HG03521 (cell line): ENCODE measurements around the gene KLHDC8A.

Experiments used
- ATAC-seq: cut with Tn5 transposase; IDR thresholded peaks from one replicate; pipeline ENCODE4 v1.9.1; 2021; ENCODE audit warnings: mild to moderate bottlenecking, moderate library complexity; ENCODE audit not compliant: unreplicated experiment

The KLHDC8A gene

DNA sequence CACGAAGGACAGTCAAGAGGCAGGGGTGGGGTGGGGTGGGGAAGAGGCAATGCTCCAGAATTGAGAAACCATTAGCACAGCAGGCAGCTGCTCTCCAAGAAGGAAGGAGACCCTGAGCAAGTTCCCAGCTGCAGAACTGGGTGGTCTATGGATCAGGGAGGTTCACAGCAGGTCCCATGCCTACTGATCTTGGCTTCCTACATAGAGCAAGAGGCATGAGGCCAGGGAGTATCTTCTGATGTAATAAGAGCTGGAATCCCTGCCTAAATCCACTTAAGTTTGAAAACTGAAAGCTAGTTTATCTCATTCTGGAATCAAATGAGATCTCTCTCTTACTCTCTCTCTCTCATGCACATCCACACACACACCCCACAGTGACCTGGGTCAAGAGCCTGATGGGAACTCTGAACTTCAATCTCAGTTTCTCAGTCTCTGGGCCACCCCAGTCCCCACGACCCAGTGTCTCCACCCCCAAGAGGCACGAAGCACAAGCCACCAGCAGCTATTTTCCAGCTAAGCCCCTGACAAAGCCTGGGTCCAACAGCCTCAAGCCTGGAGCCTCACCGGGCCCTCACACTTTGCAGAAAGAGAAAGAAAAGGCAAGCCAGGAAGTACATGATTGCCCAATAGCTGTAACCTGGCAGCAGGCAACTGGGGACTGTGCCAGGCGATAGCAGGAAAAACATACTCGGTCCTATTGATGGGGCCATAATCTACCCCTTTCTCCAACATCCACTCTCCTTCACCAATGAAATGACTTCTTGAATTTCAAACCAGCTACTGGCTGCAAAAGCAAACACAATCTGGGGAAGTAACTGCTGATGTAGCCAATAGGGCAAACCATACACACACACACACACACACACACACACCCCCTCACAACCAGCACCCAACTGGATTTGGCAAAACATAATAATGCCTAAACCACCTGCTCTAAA is 37.4 kb downstream of the KLHDC8A start:
- ATAC-seq, result no peak

DNA sequence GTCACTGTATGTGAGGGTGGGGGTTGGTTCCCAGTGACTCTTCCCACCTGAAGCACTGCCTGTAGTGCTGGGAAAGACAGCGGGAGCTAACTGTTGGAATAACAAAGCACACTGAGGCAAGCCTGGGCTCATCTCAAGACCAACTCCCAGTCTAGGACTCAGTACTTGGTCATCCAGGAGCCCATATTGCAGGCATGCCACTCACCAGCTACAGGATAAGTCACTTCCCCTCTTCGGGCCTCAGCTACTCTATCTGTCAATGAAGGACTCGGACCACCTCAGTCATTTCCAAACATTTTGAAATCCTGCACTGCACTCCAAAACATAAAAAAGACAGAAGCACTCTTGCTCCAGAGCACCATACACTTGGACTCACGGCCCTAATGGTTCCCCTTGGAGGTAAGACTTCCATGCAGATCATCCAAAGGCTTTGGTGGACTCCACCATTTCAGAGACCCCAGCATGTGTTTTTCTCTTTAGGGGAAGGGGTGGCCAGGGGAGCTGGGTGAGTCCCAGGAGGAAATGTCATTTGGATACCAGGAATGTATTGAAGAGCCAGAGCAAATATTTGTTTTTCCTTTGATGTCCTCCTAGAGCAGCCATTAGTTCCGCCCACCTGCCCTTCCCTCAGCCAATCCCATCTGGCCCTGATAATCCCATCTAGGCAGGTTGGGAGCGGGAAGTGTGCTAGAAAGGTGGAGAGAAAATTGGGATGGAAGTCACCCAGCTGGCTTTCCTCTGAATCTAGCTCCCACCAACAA is 38.3 kb downstream of the KLHDC8A start:
- no peak for ATAC-seq

DNA sequence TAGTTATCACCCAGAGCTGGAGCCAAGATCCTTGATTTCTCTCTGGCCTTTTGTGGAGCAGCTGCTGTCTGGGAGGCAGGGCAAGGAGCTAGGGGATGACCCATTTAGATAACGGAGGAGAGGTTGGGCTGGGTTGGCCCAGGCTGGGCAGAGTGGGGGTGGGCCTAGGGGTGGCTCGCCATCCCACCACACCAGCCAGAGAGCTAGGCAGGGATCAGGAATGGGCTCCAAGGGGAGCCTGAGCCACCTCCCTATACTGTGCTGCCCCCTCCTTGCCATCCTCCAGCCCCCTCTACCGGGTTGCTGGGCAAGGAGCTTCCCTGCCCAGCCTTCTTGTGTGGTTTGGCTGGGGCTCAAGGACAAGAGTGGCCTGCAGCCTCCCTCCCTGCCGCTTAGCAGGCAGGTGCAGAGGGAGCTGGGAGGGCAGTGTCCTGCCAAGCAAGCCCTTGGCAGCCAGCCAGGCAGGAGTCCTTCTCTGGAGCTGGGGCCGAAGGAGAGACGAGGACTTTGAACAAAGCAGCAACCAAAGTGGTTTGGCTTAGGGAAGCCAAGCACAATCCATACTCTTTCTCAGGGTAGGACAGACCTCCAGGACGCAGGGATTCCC is 39.3 kb downstream of the KLHDC8A start:
- ATAC-seq, result no peak

DNA sequence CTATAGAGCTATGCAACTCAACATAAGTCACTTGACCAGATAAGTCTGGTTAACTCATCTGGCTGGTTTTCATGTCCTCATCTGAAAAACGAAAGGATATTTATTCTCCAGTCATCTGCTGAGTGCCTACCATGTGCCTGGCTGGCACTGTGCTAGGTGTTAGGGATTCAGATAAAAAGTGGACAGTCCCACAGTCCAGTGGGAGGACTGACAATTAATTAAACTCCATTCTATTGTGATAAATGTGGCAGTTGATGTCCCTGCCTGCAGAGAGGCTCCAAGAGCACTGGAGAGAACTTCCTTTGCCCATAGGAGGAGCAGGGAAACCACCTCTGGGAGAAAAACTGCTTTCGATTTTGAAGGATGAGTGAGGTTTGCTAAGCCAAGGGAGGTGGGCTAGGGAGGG is 40.6 kb downstream of the KLHDC8A start:
- ATAC-seq, result no peak

DNA sequence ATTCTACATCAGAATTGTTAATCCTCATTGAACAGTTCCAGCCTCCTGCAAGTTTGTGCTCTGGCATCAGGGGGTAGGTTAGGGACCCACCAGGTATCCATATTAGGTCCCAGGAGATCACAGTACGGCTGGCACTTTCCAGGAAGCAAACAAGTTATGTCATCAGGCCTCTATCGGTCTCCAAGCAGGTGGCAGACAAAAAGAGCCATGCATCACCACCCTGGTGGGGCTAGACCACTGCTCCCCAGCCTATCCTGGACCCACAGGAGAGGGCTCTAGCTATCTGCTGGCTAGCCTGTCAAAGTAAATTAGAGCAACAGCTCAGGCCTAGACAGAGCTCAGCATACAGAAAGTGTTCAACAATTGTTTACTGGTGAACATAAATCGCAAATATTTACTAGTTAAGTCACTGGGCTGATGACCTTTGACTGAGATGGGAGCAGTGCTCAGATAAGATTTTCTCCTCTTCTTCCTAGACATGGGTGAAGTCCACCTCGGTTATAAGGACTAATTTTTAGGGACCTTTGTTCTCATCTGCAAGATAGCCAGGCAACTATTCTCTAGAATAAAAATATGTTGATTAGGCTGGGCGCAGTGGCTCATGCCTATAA is 41.6 kb downstream of the KLHDC8A start:
- ATAC-seq, result no peak

DNA sequence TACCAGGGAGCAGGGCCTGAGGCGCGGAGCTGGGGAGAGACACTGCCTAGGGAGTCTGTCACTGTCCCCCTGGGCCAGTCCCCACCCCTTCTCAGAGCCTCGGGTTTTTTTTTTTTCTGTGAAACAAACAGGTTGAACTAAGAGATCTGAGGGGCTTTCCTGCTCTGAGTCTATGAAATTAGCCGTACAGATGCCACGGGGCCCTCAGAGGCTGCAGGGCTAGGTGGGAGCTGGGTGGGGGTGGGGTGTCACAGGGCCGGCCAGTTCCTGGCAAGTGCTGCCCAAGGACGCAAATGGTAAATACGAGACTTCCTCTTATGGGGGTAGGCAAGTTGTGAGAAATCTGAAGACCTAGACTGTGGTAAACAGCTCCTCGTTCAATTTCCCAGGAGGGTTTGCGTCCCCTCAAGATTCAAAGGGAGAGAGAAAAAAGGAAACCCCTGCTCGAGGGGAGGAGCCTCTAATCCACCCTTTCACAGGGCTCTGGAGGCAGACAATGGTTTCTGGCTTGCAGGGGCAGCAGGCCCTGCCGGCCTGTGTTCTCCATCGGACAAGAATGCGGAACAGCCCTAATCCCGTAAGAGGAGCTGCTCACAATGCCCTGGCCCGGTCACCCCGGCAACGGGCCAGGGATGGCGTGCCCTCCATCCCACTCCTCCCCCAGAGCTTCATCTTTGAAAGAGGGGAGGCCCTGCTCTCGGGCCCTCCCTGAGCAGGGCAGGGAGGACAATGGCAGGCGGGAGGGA is 43.0 kb downstream of the KLHDC8A start:
- ATAC-seq, result peak; percentile 36

DNA sequence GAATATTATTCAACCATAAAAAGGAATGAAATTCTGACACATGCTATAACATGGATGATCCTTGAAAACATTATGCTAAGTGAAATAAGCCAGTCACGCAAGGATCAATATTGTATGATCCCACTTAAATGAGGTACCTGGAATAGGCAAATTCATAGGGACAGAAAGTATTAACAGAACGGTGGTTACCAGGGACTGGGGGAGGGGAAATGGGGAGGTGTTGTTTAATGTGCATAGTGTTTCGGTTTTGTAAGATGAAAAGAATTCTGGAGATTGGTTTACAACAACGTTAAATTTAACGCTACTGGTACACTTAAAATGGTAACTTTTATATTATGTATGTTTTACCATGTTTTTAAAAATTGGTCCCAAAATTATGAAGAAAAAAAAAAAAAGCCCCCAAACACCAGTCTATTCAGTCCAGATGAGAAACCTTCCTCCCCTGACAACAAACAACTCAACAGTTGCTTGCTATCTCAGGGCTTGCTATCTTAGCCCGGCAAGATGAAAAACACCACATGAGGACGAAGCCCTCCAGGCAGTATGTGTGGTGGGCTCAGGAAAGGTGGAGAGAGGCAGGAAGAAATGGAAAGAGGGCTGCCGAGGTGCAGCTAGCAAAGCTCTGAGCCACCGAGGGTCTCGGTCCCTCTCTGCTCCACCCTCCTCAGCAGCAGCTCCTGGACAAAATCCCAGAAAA is 43.7 kb downstream of the KLHDC8A start:
- ATAC-seq, result no peak

DNA sequence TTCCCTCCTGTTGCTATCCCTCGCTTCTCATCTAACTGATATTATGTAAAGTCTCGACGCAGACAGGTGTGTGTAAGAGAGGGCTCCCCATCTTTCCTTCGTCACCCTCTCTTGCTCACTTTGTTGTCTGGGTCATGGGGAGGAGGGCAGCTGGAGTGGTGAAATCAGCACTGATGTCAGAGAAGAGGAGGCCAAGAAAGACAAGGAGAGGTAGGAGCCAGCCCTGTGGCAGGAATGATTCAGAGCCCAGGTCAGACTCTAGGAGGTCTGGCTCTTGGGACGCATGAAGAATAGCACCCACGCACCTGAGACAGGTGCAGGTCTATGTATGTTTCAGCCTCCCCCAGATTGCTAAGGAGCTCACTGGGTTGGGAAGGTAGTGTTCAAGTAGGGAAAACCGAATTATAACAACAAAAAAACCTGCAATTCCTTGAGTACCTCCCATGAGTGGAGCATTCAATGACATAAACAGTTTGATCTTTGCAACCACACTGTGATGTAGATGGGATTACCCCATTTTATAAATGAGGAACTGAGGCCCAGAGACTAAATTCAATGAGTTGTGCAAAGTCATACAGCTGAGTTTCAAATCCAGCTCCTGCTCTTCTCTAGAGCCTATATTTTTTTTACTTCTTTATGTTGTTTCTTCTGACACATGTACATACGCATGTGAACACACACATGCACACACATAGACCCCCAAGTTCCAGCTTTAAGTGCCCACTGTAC is 45.6 kb downstream of the KLHDC8A start:
- no peak for ATAC-seq

DNA sequence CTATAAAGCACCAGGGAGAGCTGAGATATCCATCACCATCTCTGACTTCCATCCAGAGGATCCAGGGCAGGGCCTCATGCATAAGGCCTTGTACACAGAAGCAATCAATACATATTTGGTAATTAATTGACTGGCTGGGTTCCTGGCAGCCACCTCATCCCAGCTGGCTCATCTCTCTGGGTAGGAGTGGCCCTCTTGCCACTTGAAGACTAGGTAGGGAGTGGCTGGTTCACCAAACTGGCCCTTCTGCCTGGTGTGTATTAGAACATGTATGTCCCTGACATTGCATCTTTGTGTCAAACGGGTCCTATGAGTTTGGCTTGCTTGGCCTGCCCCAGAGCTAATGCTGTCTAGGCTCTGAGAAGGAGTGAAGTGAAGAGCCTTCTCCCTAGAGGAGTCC is 47.0 kb downstream of the KLHDC8A start:
- ATAC-seq, result no peak

DNA sequence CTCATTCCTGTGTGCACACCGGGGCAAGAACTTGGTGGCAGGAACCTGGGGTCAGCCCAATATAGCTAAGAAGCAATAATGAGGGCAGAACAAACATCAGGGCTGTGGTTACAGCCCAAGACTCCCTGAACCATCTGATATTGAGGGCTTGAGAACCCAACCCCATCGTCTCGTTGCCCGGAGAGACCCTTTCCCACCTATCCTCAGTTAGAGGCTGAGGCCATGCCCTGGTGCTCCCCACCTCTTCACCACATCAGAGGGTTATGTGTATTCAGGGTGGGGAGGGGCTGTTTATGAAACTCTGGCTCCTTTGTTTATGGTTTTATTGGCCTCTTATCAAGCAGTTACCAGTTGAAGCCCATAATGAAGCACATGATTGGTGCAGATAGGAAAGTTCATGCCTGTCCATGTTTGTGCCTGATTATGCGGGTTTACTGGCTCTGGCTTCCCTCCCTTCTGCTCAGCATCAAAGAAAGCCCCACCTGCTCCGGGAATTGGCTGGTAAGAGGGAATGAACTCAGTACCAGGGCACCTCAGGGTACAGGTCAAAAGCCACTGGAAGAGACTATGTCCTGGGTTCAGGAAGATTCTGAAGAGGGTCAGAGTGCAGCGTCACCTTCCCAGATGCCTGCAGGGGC is 49.7 kb downstream of the KLHDC8A start:
- ATAC-seq, result no peak

DNA sequence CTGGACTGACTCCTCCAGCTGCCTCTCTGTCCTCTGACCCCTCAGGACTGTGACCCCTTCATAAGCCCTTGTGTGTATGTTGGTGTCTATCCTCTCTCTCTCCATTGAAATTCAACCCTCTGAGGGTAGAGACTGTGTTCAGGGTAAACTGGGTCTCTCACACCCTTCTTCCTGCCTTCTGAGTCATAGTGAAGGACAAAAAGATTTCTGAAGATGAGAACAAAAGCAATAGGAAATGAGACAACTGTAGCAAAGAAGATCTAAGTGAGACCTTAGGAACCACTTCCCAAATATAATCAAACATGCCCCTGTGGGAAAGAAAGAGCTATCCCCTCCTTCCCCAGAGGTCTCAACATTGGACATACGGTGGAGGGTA is 52.0 kb downstream of the KLHDC8A start:
- no peak for ATAC-seq

DNA sequence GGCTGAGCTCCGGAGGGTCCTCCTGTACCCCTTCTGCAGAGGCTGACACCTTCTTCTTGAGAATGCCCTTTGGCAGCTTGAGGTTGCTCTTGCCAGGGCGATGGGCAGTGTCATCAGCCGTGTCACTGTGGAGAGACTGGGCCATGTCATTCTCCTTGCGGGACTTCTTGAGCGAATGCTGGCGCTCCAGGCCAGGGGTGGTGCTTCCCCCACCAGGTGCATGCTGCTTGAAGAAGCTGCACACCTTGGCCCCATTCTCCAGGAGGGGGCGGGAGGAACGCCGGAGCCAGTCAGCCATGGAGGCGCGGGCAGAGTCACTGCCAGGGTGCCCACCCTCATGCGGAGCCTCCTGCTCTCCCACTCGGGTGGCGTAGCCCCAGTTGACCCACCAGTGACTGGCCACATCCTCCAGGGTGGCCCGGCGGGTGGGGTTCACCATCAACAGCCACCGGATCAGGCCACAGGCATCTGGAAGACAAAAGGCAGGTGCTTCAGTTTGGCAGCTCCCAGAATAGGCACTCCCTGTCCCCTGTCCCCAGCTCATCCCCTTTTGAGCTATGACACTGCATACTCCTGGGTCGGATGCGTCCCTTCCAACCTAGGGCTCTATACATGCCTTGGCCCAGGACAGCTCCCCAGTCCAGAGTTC is 52.6 kb downstream of the KLHDC8A start:
- no peak for ATAC-seq

DNA sequence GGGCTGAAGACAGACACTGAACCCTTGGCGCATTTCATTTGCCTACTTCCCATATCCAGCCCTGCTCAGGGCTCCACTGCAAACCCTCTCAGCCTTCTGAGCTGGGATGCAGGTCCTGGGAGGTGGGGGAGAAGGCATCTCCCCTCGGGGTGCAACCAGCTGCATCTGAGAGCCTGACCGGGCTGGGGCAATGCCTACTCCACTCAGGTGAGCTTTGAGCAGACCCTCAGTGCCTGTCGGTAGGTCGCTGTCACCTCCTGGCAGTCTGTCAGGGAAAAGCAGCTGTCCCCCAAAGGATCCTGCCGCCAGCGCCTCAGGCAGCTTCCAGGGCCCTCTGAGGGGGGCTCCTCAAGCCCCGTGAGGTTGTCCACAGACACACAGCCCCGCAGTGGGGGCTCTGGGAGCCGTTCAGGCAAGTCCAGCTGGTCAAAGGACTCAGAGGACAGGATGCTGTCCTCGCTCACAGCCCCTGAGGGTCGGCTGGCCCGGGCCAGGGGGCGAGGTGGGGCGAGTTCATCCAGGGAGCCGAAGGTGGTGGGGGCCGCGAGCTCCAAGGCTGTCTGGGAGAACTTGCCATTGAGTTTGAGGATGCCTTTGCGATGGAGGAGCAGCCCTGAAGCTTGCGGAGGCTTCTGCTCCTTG is 53.4 kb downstream of the KLHDC8A start:
- ATAC-seq, result no peak

DNA sequence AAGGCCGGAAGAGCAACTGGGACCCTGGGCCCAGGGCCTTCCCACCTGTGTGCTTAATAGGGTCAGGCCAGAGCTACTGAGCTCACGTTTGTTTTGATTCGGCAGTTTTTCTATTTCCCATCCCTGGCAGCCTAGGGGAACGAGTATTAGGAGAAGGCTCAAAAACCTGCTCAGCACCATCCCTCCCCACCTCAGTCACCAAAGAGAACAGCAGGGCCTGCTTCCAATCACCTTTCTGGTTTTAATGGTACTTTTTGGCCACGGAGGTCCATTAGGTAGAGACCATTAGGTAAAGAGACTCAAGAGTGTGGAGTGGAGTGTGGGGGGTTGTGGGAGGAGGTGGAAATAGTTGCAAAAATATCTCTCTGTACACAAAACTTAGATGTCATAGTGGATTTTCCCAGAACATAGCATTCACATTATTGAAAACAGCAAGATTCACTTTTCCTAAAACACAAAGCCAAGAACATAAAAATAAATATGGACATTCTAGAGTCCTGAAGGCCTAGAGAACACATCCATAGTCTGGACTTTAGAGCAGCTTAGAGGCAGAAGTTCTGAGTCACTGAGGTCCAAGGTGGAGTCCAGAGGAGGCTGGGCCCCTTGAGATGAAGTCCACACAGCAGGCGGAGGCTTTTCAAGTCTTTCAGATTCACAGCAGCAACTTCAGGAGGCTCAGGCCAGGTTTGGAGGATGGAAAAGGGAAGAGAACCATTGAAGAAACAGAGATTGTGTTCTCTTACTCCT is 54.7 kb downstream of the KLHDC8A start:
- ATAC-seq, result no peak

DNA sequence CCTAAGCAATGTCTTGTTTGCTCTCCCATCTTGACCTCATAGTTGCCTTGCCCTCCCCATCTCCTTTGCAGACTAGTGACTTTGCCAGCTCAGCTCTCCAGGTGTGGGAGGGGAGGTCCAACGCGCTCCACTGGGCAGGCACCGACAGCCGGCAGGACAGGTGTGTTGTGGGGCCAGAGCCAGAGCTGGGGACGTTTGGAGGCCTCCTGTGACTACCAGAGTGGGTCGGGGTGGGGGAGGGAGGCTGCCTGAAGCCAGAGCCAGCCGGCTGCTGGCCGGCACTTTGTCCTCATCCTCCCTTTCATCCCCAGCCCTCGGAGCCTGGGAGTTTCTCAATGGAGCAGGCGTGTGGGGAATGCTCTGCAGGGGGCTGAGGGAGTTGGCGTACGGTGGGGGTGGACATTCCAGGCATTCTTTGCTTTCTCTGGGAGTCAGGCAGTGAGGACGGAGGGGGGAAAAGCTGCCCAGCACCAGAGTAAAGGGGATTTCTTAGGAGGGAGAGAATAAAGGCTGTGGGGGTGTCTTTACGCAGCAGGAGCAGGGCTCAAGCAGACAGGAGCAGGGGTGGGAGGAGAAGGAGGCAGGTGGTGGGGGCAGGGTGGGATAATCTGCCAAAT is 55.4 kb downstream of the KLHDC8A start:
- ATAC-seq, result no peak

DNA sequence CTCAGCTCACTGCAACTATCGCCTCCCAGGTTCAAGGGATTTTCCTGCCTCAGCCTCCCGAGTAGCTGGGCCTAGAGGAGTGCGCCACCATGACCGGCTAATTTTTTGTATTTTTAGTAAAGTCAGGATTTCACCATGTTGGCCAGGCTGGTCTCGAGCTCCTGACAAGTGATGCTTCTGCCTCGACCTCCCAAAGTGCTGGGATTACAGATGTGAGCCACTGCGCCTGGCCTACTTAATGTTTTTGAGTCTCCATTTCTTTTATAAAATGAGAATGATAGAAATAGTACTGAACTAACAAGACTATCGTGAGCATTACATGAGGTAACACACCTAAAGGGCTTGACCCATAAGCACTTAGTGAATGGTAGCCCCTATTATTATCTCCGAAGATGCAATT is 56.6 kb downstream of the KLHDC8A start:
- ATAC-seq, result no peak
